22Rv1 (cell line): Measurements from ENCODE around the gene ZNF792.
"Not testable (repeated sequence)": the region's sequence is repeated elsewhere in the genome, so short reads cannot be mapped to it uniquely, and the experiment has no call there.

Experiments
- H3K27ac ChIP-seq: fragments of 450-650 bp; 2 replicates; pipeline ENCODE4 v1.5.1; 2017
- ZFX ChIP-seq: fragments of 450-650 bp; IDR thresholded peaks from 2 replicates; pipeline ENCODE4 v1.6.1; 2017; ENCODE audit warnings: antibody characterized with exemption, borderline replicate concordance
- TF ChIP-seq, protein P1 (sequence below): fragments of 450-650 bp; IDR thresholded peaks from 2 replicates; pipeline ENCODE4 v1.5.1; 2017; ENCODE audit warnings: mild to moderate bottlenecking

The ZNF792 gene

DNA sequence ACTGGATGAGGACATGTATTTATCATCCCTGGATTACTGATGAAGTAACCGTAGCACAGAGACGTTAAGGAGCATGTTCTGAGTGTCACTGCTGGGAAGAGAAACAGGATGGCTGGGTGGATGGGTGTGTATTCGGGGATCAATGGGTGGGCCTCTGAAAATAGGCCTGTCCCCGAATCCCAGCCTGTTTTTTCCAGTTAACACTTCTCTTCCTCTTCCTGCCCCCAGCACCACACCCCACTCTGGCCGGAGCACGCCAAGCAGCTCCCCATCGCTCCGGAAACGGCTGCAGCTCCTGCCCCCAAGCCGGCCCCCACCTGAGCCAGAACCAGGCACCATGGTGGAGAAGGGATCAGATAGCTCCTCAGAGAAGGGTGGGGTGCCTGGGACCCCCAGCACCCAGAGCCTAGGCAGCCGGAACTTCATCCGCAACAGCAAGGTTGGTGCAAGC lies 44.9 kb upstream of the ZNF792 start:
- no peak for TF ChIP-seq ZFX
- TF ChIP-seq, protein P1, sequence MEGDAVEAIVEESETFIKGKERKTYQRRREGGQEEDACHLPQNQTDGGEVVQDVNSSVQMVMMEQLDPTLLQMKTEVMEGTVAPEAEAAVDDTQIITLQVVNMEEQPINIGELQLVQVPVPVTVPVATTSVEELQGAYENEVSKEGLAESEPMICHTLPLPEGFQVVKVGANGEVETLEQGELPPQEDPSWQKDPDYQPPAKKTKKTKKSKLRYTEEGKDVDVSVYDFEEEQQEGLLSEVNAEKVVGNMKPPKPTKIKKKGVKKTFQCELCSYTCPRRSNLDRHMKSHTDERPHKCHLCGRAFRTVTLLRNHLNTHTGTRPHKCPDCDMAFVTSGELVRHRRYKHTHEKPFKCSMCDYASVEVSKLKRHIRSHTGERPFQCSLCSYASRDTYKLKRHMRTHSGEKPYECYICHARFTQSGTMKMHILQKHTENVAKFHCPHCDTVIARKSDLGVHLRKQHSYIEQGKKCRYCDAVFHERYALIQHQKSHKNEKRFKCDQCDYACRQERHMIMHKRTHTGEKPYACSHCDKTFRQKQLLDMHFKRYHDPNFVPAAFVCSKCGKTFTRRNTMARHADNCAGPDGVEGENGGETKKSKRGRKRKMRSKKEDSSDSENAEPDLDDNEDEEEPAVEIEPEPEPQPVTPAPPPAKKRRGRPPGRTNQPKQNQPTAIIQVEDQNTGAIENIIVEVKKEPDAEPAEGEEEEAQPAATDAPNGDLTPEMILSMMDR, result no peak
- no peak overlapping the region for H3K27ac ChIP-seq

DNA sequence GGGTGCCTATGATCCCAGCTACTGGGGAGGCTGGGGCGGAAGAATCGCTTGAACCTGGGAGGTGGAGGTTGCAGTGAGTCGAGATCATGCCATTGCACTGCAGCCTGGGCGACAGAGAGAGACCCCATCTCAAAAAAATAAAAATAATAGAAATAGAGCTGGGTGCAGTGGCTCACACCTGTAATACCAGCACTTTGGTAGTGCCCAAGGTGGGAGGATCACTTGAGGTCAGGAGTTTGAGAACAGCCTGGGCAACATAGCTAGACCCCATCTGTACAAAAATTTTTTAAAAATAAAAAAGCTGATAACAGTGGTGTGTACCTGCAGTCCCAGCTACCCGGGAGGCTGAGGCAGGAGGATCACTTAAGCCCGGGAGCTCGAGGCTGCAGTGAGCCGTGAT lies 43.4 kb upstream of the ZNF792 start:
- not testable (repeated sequence) for H3K27ac ChIP-seq

DNA sequence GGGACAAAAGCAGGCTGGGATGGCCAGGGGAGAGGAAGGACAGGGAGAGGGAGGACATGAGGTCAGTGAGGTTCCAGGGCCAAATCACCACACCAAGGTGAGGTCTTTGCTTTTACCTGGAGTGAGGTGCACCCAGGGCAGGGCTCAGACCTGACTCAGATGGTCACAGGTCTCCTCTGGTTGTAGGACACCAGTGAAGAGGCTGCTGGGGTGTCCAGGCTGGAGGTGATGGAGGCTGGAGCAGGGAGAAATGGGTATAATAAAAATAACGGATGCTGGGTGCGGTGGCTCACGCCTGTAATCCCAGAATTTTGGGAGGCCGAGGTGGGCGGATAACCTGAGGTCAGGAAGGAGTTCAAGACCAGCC lies 43.0 kb upstream of the ZNF792 start:
- peak overlapping the region; percentile 31 for H3K27ac ChIP-seq
- TF ChIP-seq, protein P1, result no peak
- TF ChIP-seq ZFX, result no peak

- TF ChIP-seq ZFX, result no peak
- TF ChIP-seq, protein P1, result no peak
- peak overlapping the region; percentile 31 for H3K27ac ChIP-seq
Observed at GRCh38 chr19:35006342-35006998, 42.4 kb upstream of the ZNF792 start.

DNA sequence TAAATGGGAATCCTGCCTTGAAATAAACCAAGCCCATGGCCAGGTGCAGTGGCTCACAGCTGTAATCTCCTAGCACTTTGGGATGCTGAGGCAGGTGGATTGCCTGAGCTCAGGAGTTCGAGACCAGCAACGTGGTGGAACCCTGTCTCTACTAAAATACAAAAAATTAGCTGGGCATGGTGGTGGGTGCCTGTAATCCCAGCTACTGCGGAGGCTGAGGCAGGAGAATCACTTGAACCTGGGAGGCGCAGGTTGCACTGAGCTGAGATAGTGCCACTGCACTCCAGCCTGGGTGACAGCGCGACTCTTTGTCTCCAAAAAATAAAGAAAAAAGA lies 41.9 kb upstream of the ZNF792 start:
- peak overlapping the region; percentile 31 for H3K27ac ChIP-seq

DNA sequence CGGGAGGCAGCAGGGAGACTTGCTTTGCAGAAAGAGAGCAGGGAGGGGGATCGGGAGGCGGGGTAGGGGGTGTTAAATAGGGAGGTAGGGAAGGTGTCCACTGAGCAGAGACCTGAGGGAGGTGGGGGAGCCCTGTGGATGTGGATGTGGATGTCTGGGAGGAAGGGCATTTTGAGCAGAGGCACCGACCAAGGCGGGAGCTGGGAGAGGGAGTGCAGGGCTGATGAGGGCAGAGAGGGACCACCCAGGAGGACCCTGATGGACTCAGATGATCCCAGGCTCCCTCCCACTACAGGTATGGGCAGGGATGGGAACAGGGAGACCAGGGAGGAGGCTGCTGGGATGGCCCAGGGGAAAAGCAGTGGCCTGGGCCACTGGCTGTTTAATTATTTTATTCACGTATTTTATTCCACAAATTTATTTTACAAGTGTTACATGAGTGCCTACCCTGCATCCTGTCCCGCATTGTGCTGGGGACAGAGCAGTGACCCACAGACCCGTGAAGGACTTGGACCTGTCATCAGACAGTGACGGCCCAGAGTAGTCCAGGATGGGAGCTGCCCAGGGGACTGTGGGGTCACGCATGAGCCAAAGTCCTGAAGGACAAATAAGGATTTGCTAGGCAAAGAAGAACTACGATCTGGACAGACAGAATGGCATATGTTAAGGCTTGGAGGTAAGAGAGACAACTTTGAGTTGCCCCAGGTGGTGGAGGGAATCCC lies 41.4 kb upstream of the ZNF792 start:
- TF ChIP-seq ZFX, result no peak
- TF ChIP-seq, protein P1, result no peak
- no peak overlapping the region for H3K27ac ChIP-seq

DNA sequence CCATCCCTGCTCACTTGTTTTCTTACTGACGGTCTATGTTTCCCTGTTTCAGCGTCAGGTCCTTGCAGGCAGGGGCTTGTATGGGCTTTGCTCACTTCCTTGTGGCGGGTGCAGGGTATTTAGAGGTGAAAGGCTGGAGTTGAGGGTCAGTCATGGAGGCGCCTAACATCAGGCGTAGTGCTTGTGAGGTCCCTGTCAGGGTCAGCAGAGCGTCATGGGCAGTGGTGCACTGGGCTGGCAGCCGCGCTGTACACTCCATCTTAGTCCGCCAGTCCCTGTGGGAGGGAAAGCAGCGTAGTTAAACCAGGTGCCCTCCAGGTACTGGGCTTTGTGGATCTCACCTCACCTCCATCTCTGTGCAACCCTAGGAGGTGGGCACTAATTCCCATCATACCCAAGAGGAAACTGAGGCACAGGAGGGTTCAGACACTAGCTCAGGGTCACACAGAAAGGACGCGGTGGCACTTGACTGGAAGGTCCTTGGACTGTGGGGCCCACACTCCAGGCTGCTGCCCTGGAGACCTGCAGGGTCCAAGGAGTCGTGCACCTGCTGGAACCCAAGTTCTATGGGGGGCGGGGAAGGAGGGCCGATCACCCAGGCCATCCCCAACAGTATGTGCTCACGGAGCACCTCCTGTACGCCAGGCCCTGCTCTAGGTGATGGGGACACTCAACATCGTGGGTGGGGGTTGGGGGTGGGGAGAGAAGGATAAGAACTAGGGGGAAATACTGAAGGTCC lies 40.7 kb upstream of the ZNF792 start:
- TF ChIP-seq, protein P1, result no peak
- TF ChIP-seq ZFX, result no peak
- no peak overlapping the region for H3K27ac ChIP-seq

- H3K27ac ChIP-seq, result no peak overlapping the region
- no peak for TF ChIP-seq ZFX
- TF ChIP-seq, protein P1, result no peak
Observed at GRCh38 chr19:35002037-35002535, 38.1 kb upstream of the ZNF792 start.
